Measurements from ENCODE around the gene FAM222A. TPM values are rescaled to one million over a fixed set of nuclear protein-coding genes. Genes with fewer than 3 reads are reported as not detected.

Gene FAM222A
- polyA plus RNA-seq, 2 of the 4 experiments (the other 2 are of a cell fraction), result 0.98 to 3.2 TPM

DNA sequence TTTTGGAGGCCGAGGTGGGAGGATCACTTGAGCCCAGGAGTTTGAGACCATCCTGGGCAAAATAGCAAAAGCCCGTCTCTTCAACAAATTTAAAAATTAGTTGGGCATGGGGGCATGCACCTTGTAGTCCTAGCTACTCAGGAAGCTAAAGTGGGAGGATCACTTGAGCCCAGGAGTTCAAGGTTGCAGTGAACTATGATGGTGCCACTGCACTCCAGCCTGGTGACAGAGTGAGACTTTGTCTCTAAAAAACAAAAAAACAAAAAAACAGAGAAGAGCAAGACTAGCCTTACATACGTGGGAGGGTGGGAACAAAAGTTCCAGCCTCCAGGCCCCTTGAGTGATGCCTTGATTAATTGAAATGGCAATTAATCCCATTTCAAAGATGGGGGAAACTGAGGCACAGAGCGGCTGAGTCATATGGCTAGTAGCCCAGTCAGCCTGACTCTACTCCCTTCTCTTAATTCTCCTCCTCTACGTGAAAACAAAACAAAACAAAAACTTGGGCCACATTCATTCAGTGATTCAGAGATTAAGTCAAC, 3.3 kb upstream of the FAM222A start:
- Histone ChIP-seq H3K27ac (no peak overlapping the region), H3K4me1 (peaks cover 23% of the 10 kb centered on the region), H3K9me3 (no peaks in the 10 kb centered on the region), H3K4me2 (no peak overlapping the region), H3K4me3 (no peak overlapping the region)
- WGBS (ENCODE audit: missing lambda C conversion rate), result 53% methylated on average over 5 of the region's 5 CpGs
- ChIA-PET POLR2A (no interaction called here), CTCF (interaction anchor here (1.0 to 1.4 kb wide), 2 partner anchors 112 to 135 kb away, joined by 3 to 5 read pairs; no protein-coding TSS in a partner anchor)
- ATAC-seq (no peak; a peak in 1 of 6 replicates), FAIRE-seq (no peak), DNase-seq (ENCODE audit: low read depth in 1 of 2, low spot score in 1 of 2) (no peak)
- 0 out of 2 replicates have a peak, but pooled peaks have one; percentile 6 for TF ChIP-seq FOSL2 (IDR thresholded peaks at IDR 0.05)
- peak; percentile 74 for TF ChIP-seq FOSL2 (CRISPR knock-in tag; IDR thresholded peaks at IDR 0.05)
- TF ChIP-seq, protein P1, sequence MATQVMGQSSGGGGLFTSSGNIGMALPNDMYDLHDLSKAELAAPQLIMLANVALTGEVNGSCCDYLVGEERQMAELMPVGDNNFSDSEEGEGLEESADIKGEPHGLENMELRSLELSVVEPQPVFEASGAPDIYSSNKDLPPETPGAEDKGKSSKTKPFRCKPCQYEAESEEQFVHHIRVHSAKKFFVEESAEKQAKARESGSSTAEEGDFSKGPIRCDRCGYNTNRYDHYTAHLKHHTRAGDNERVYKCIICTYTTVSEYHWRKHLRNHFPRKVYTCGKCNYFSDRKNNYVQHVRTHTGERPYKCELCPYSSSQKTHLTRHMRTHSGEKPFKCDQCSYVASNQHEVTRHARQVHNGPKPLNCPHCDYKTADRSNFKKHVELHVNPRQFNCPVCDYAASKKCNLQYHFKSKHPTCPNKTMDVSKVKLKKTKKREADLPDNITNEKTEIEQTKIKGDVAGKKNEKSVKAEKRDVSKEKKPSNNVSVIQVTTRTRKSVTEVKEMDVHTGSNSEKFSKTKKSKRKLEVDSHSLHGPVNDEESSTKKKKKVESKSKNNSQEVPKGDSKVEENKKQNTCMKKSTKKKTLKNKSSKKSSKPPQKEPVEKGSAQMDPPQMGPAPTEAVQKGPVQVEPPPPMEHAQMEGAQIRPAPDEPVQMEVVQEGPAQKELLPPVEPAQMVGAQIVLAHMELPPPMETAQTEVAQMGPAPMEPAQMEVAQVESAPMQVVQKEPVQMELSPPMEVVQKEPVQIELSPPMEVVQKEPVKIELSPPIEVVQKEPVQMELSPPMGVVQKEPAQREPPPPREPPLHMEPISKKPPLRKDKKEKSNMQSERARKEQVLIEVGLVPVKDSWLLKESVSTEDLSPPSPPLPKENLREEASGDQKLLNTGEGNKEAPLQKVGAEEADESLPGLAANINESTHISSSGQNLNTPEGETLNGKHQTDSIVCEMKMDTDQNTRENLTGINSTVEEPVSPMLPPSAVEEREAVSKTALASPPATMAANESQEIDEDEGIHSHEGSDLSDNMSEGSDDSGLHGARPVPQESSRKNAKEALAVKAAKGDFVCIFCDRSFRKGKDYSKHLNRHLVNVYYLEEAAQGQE (IDR thresholded peaks at IDR 0.05), result no peak

DNA sequence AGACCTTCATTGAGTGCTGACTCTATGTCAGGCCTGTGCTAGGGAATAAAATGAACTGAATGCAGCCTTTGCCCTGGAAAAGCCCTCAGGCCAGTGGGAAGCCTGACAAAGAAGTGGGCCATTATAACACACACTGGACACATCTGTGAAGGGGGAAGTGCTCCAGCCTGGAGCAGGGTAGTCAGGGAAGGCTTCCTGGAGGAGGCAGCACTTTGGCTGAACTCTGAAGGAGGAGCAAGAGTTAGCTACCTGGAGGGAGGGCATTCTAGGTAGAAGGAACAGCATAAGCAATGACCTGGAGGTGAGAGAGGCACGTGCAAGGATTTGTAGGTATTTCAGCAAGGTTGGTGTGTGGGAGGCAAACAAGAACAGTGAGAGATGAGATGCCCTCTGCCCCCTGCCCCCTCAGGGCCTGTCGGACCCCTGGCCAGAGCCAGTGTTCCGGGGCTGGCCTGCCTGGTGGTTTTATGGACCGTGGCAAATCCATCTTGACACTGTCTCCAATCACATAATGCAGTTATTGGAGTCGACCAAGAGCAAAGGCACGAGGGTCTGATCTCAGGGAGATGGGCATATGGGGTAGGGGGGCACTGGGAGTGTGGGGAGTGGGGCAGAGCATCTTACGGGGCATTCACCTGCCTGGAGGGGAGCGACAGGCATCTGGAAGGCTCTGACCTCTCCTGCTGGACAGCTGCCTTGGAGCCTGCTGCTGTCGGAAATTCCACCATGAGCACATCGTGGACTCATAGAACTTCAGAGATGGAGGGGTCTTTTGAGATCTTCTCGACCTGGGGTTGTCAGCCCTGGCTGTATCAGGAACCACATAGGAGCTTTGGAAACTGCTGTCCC, 2.7 kb upstream of the FAM222A start:
- Histone ChIP-seq H3K27ac (peak overlapping the region in 1 of 2 experiments; percentile 50; a peak in 2 of 6 replicates), H3K9me3 (no peaks in the 10 kb centered on the region), H3K4me2 (0 out of 3 replicates have a peak overlapping the region, but pooled peaks have one; percentile 11), H3K4me1 (peaks cover 24% of the 10 kb centered on the region), H3K4me3 (no peak overlapping the region)
- 71% methylated on average over 11 of the region's 11 CpGs for WGBS (ENCODE audit: missing lambda C conversion rate)
- peak; percentile 20 to 52; a peak in 4 of 6 replicates for ATAC-seq
- no peak for FAIRE-seq
- POLR2A ChIA-PET, result no interaction called here
- peak; percentile 48 to 84 for DNase-seq (ENCODE audit: low read depth in 1 of 2, low spot score in 1 of 2)
- CTCF ChIA-PET, result interaction anchor here (5.2 kb wide), 1 partner anchor 113 kb away, joined by 42 read pairs; no protein-coding TSS in a partner anchor
- TF ChIP-seq TP53 (CRISPR knock-in tag; IDR thresholded peaks at IDR 0.05), result no peak
- TF ChIP-seq ZFP36 (IDR thresholded peaks at IDR 0.05; ENCODE audit: borderline replicate concordance, partially characterized antibody), result peak; percentile 100
- no peak for TF ChIP-seq FOSB (CRISPR knock-in tag; IDR thresholded peaks at IDR 0.05)

DNA sequence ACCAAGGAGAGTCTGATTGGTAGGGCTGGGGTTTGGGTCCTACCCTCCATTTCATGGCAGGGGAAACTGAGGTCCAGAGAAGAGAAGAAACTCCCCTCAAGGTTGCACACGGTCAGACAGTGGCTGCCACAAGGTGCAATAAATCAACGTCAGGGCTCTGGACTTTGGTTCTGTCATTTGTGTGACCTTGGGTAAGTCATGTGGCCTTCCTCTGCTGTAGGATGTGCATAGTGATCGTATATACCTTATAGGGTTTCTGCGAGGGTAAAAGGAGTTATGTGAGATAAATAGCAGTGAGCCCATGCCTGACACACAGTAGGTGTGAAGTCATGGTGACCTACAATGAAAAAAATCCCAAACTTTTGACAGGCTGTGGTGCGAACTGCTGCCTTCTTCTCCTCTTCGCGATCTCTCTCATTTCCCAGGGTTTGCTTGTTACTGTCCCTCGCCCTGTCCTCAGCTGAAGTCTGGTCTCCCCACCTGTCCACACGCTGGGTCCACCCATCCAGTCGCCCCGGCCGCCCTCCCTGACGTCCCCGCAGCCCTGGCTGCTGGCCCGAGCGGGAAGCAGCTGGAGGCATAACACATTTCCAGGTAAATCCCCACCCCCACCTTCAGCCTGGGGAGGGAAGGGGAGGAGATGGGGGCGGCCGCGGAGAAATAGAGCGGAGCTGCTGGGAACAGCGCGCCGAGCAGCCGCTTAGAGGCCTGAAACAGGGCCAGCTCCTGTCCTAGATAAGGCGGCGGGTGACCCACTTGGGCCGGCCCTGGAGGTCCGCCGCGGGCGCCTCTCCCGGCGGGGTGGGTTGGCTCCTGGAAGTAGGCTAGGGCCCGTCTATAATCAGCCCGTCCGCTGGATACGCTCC, 1.8 kb upstream of the FAM222A start:
- WGBS (ENCODE audit: missing lambda C conversion rate), result 85% methylated on average over 31 of the region's 37 CpGs

More for the DNA sequence above, 1.8 kb upstream of the FAM222A start:
- Histone ChIP-seq H3K27ac (no peak overlapping the region), H3K4me2 (no peak overlapping the region), H3K9me3 (no peaks in the 10 kb centered on the region), H3K4me3 (no peak overlapping the region), H3K4me1 (peaks cover 24% of the 10 kb centered on the region)
- ATAC-seq (no peak), FAIRE-seq (no peak), DNase-seq (ENCODE audit: low read depth in 1 of 2, low spot score in 1 of 2) (no peak)
- POLR2A ChIA-PET, result no interaction called here
- TF ChIP-seq NR3C1 (IDR thresholded peaks at IDR 0.05), result no peak
- TF ChIP-seq, protein P1 (IDR thresholded peaks at IDR 0.05), result no peak
- TF ChIP-seq HEYL (CRISPR knock-in tag; IDR thresholded peaks at IDR 0.05), result no peak
- TF ChIP-seq CHD4 (IDR thresholded peaks at IDR 0.05; ENCODE audit: borderline replicate concordance), result no peak
- no peak for TF ChIP-seq GATA3 (IDR thresholded peaks at IDR 0.05; ENCODE audit: borderline replicate concordance)
- no peak for TF ChIP-seq POLR2AphosphoS2 (conservative IDR thresholded peaks at IDR 0.05; ENCODE audit: low read length)
- no peak for TF ChIP-seq SMC3 (IDR thresholded peaks at IDR 0.05)
- no peak for TF ChIP-seq CEBPB (IDR thresholded peaks at IDR 0.05)
- CTCF ChIA-PET, result interaction anchor here (5.2 kb wide), 1 partner anchor 114 kb away, joined by 42 read pairs; no protein-coding TSS in a partner anchor

Data from A549 (cell line).